GM12864 (cell line): ENCODE results near the gene FLCN.

Experiments
- DNase-seq: peaks from one replicate; pipeline ENCODE4 v3.0.0-alpha.2; 2011; ENCODE audit warnings: low read depth
- H3K4me3 ChIP-seq: 2 replicates; pipeline ENCODE4 v1.5.1; 2011; ENCODE audit warnings: mild to moderate bottlenecking, low read depth, low read length, control low read depth
- CTCF ChIP-seq: IDR thresholded peaks from 2 replicates; pipeline ENCODE4 v1.5.1; 2011; ENCODE audit warnings: low read depth, mild to moderate bottlenecking, moderate library complexity, low read length, control low read depth, inconsistent platforms; ENCODE audit errors: missing control alignments

FLCN gene

GRCh38 chr17:17167986-17168385 lies 69.0 kb downstream of the FLCN start:
- no peak for TF ChIP-seq CTCF
- no peak overlapping the region for H3K4me3 ChIP-seq
- no peak for DNase-seq

GRCh38 chr17:17167356-17167755 lies 69.6 kb downstream of the FLCN start:
- TF ChIP-seq CTCF, result no peak
- no peak for DNase-seq
- no peak overlapping the region for H3K4me3 ChIP-seq

- no peak for TF ChIP-seq CTCF
- DNase-seq, result no peak
- no peak overlapping the region for H3K4me3 ChIP-seq
Observed at GRCh38 chr17:17166446-17166845, 70.5 kb downstream of the FLCN start.

- DNase-seq, result no peak
- TF ChIP-seq CTCF, result no peak
Observed at GRCh38 chr17:17165666-17166308, 71.2 kb downstream of the FLCN start.

GRCh38 chr17:17164676-17165075 lies 72.3 kb downstream of the FLCN start:
- no peak overlapping the region for H3K4me3 ChIP-seq
- TF ChIP-seq CTCF, result no peak
- DNase-seq, result no peak

More at GRCh38 chr17:17165666-17166308, 71.2 kb downstream of the FLCN start:
- H3K4me3 ChIP-seq, result no peak overlapping the region

- H3K4me3 ChIP-seq, result no peak overlapping the region
- no peak for TF ChIP-seq CTCF
- no peak for DNase-seq
Observed at GRCh38 chr17:17164156-17164555, 72.8 kb downstream of the FLCN start.
